IPS-15b (cell line): ENCODE measurements around the gene THADA.
"Not testable (repeated sequence)": the region's sequence is repeated elsewhere in the genome, so short reads cannot be mapped to it uniquely, and the experiment has no call there.

ENCODE experiments used
- H3K27me3 ChIP-seq: one replicate; pipeline ENCODE4 v1.6.1; 2013; ENCODE audit warnings: low read length; ENCODE audit not compliant: control insufficient read depth, insufficient read depth
- H3K36me3 ChIP-seq: one replicate; pipeline ENCODE4 v1.6.1; 2013; ENCODE audit warnings: low read length; ENCODE audit not compliant: control insufficient read depth, insufficient read depth
- H3K4me1 ChIP-seq: one replicate; pipeline ENCODE4 v1.6.1; 2013; ENCODE audit warnings: mild to moderate bottlenecking, low read length; ENCODE audit not compliant: control insufficient read depth, insufficient read depth
- H3K4me3 ChIP-seq: one replicate; pipeline ENCODE4 v1.5.1; 2013; ENCODE audit warnings: low read depth, low read length
- H3K9ac ChIP-seq: one replicate; pipeline ENCODE4 v1.6.1; 2013; ENCODE audit warnings: low read depth, mild to moderate bottlenecking, low read length
- H3K9me3 ChIP-seq: one replicate; pipeline ENCODE4 v1.6.1; 2013; ENCODE audit warnings: mild to moderate bottlenecking, low read length; ENCODE audit not compliant: control insufficient read depth, insufficient read depth

Gene THADA

DNA sequence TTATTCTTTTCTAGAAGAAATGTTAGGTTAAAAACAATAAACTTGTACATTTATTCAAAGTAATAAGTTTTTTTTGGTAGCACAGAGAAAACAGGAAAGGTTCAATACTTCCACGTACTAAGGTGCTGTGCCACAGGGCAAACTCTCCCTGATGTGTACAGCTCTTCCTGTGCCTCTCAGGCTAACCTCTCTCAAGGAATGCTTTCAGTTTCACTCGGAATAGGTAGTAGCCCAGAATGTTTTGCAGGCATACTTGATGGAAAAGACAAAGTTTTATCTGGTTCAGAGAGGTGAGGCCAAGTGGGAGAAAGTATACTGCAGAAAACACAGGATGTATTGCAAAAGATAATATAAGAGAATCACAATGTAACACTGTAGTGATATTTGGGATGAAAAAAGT is 198.4 kb downstream of the THADA start:
- H3K9me3 ChIP-seq = no peaks in the 10 kb centered on the region
- H3K27me3 ChIP-seq = no peaks in the 10 kb centered on the region
- no peak overlapping the region for H3K9ac ChIP-seq
- H3K4me3 ChIP-seq = no peak overlapping the region
- no peaks in the 10 kb centered on the region for H3K36me3 ChIP-seq
- no peaks in the 10 kb centered on the region for H3K4me1 ChIP-seq

DNA sequence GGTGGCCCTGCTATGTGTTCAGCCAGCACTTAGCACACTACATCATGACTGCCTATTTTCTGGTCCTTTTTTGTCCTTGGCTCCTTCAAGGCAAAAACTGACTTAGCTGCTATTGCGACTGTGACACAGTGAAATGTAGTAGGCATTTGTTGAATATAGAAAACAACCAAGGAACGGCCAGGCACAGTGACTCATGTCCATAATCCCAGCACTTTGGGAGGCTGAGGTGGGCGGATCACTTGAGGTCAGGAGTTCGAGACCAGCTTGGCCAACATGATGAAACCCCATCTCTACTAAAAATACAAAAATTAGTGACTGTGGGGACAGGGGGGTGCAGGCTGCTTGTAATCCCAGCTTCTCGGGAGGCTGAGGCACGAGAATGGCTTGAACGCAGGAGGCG is 199.5 kb downstream of the THADA start:
- not testable (repeated sequence) for H3K27me3 ChIP-seq, H3K36me3 ChIP-seq, H3K4me1 ChIP-seq, H3K9me3 ChIP-seq, H3K9ac ChIP-seq, H3K4me3 ChIP-seq

DNA sequence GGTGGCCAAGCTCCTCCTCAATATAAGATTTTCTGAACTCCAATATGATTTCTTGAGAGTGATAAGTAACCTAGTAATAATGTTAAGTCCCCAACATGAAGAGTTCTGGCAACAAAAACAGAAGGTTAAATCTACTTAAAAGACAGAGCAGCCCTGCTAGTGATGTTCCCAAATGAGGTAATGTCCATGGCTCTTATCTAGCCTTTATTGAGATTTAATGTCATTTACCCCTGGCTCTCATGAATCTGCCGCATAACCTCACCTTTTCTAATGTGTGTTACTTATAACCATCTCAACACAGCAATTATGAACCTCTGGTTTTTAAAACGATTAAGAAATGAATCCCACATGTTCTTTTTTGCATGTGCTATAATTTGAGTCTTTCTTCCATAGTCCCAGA is 201.9 kb downstream of the THADA start:
- Histone ChIP-seq H3K9me3 (no peaks in the 10 kb centered on the region), H3K4me1 (no peaks in the 10 kb centered on the region), H3K27me3 (no peaks in the 10 kb centered on the region), H3K4me3 (no peak overlapping the region), H3K9ac (no peak overlapping the region), H3K36me3 (no peaks in the 10 kb centered on the region)

DNA sequence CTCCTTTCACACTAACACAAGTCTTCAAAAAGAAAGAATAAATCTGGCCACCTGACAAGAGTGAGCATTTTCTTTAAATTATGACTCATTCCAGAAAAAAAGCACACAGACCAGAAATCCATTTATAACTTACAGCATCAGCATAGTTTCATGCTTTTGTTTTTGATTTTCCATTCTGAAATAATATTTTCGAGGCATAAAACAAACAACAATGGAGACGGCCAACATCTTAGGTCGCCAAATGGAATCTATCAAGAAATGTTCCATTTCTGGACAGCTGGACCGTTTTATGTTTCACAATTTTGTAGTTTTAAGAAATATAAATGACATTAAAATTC is 204.0 kb downstream of the THADA start:
- no peaks in the 10 kb centered on the region for H3K27me3 ChIP-seq
- no peaks in the 10 kb centered on the region for H3K4me1 ChIP-seq
- no peaks in the 10 kb centered on the region for H3K9me3 ChIP-seq
- H3K36me3 ChIP-seq = no peaks in the 10 kb centered on the region
- no peak overlapping the region for H3K9ac ChIP-seq
- no peak overlapping the region for H3K4me3 ChIP-seq

DNA sequence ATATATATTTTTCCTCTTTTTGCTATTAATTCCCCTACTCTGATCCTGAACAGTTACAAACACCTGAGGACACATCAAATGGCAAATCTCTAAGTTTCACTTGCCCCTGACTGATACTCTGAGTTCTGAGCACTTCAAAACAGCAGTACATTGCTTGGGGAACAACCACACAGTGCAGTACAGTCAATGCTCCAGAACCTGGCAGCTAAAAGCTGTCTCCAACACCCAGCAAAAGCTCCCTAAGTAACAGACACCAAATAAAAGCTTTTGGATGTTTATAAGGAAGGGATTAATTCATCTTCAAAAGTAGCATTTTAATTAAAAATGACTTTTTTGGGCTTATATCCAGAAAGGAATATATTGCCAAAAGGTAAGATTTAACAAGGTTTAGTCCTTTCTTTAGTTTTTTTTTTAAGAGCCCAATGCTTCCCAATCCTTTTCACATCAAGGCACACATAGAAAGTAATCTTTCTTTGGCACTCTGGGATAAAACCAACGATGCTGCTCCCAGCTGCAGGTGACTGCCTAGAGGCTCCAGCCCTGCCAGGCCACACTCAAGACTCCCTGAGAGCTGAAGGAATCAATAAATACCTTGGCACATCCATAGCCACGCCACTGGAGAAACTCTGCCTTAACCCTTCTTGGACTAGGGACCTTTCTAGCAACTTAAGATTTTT is 204.5 kb downstream of the THADA start:
- Histone ChIP-seq H3K9me3 (no peaks in the 10 kb centered on the region), H3K36me3 (no peaks in the 10 kb centered on the region), H3K4me1 (no peaks in the 10 kb centered on the region), H3K4me3 (no peak overlapping the region), H3K27me3 (no peaks in the 10 kb centered on the region), H3K9ac (no peak overlapping the region)

DNA sequence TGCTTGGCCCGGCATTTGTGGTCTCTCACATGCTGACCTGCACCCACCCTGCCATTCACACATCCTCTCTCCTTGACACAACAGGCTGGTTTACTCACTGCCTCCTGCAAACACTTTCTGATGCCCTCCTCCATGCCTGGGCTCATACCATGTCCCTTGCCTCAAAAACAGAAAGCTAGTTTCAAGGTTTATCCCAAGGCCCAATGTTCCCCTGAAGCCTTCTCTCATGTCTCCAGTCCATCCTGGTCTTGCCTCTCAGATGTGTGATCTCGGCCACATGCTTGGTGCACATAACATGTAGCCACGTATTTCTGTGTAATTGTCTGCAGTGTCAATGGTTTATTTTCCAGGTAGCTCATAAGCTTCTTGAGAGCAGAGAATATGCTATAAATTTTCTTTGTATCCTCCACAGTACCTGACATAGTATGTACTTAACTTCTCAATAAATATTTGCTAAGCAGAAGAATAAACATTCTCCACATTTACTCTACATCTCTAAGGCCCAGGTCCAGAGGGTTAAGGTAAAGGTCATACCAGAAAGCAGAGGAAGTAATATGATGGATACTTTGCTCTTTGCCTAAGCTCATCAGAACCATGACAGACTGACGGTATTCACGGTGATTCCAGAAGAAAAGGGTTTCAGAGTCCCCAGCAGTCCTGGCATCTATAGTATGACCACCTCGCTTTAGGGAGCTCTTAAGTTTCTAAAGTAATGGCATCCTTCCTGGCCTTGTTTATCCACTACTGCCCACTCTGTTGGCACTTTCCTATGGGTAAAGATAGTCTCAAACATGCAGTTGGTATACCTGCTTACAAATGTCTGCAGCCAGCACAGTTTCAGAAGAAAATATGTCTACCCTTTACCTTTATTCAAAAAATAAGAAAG is 206.0 kb downstream of the THADA start:
- Histone ChIP-seq H3K9ac (no peak overlapping the region), H3K9me3 (no peaks in the 10 kb centered on the region), H3K36me3 (no peaks in the 10 kb centered on the region), H3K27me3 (no peaks in the 10 kb centered on the region), H3K4me3 (no peak overlapping the region), H3K4me1 (no peaks in the 10 kb centered on the region)

DNA sequence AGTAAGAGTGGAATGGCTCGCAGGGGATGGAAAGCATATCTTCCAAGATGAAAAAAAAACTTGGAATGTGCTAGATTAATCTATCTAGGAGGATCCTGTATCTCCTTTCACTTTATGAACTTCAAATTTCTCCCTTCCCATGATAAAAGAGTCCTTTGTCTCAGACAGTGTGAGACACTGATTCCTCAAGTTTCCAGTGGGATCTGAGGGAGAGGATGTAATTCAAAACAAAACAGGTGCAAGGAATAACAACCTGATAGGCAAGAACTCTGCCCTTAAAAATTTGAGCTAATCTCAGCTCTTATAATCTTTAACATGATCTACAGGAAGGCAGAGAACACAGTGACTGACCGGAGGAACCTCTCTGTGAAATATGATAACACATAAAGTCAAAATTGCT is 207.5 kb downstream of the THADA start:
- Histone ChIP-seq H3K4me1 (no peaks in the 10 kb centered on the region), H3K9ac (no peak overlapping the region), H3K27me3 (no peaks in the 10 kb centered on the region), H3K36me3 (no peaks in the 10 kb centered on the region), H3K9me3 (no peaks in the 10 kb centered on the region), H3K4me3 (no peak overlapping the region)

DNA sequence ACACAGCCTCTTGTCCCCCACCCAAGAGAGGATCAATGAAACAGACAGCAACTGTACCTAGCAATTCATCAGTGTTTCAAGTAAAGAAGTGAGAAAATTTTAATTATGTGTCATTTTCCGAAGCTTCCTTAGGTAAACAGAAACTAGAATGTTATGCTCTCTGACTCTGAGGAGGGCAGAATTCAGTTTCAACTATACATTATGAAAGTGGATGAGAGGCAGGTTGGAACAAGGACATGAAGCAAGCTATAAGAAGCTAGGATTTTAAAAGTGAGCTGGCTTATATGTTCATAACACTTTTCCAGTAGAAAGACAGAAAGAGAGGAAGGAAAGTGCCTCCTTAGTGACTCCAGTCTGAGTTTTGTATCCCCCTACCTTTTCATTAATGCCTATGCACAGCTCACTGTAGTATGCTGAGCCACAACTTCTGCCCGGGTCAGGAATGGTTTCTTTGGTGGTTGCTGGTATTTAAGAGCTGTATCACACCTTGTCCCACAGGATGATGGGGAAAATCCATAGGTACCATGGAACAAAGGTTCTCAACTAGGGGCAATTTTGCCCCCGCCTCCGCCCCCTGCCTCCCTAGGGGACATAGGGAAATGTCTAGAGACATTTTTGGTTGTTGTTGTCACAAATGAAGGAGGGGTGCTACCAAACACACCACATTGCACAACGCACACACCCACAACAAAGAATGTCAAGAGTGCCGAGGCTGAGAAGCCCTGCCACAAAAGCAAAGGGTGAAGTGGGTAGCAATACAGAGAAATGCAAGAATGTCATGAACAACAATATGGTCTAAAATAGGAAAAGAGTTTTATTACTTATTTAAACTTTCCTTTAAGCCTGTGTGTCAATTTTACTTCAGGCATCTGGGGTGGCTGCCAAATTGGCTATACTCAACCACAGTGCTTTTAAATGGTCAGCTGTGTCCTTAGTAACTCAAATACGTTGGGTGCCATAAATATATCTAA is 208.5 kb downstream of the THADA start:
- Histone ChIP-seq H3K27me3 (no peaks in the 10 kb centered on the region), H3K9ac (no peak overlapping the region), H3K9me3 (no peaks in the 10 kb centered on the region), H3K4me1 (no peaks in the 10 kb centered on the region), H3K4me3 (no peak overlapping the region), H3K36me3 (no peaks in the 10 kb centered on the region)

DNA sequence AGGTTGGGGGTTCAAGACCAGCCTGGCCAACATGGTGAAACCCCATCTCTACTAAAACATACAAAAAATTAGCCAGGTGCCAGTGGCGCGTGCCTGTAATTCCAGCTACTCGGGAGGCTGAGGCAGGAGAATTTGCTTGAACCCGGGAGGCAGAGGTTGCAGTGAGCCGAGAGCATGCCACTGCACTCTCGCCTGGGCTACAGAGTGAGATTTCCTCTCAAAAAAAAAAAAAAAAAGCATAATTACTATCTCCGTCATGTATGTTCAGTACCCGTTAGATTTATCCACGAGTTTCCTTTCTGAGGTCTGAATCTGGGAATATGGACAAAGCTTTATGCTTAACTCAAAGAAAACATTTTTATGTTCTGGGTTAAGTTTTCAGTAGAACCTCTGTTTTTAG is 209.2 kb downstream of the THADA start:
- not testable (repeated sequence) for H3K9me3 ChIP-seq, H3K4me1 ChIP-seq, H3K4me3 ChIP-seq

DNA sequence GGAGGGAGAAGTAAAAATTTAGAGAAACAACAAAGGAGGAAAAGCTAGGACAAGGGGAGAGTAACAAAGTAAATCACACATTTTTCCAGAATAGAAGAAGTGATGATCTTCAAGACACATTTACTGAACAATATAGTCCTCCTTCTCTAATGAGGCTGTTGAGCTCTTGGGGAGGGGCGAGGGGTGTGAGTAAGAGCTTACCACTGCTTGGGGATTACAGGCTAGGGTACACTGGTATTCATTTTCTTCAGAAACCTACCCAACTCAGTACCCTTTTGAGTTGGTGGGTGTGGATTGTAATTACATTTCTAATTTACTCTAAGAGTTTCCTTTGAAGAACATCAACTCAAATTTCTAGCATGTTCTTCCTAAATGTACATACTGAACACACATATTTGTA is 211.7 kb downstream of the THADA start:
- Histone ChIP-seq H3K9me3 (no peaks in the 10 kb centered on the region), H3K4me1 (no peaks in the 10 kb centered on the region), H3K9ac (no peak overlapping the region), H3K4me3 (no peak overlapping the region), H3K27me3 (no peaks in the 10 kb centered on the region), H3K36me3 (no peaks in the 10 kb centered on the region)

More for the DNA sequence above, 209.2 kb downstream of the THADA start:
- not testable (repeated sequence) for H3K27me3 ChIP-seq, H3K36me3 ChIP-seq, H3K9ac ChIP-seq

DNA sequence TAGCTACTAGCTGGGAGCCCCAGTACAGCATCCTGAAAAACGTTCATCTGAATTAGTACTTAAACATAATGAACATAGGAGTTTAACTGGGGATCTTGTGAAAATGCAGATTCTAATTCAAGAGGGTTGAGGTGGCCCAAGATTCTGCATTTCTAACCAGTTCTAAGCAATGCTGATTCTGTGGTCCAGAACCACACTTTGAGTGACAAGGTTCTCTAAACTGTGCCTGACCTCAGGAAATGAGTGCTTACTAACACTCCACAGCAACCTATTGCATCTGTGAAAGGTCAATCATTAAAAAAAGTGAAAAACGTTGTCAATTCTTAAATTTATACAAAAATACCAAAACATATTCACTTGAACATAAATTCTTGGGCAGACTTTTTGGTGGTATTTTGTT is 212.3 kb downstream of the THADA start:
- H3K9ac ChIP-seq = no peak overlapping the region
- no peaks in the 10 kb centered on the region for H3K9me3 ChIP-seq
- no peak overlapping the region for H3K4me3 ChIP-seq
- H3K27me3 ChIP-seq = no peaks in the 10 kb centered on the region
- no peaks in the 10 kb centered on the region for H3K36me3 ChIP-seq
- H3K4me1 ChIP-seq = no peaks in the 10 kb centered on the region
